NCI-H1105 (cell line): ENCODE measurements around the gene KCNQ2.

ENCODE experiments used
- DNase-seq: peaks from one replicate; lab custom pipeline; 2025; lab: John Stamatoyannopoulos, UW

The KCNQ2 gene

GRCh38 chr20:63356931-63357879 lies 115.2 kb downstream of the KCNQ2 start:
- no peak for DNase-seq

- DNase-seq: no peak
These were observed 115.9 kb downstream of the KCNQ2 start for GRCh38 chr20:63356511-63356910.

- no peak for DNase-seq
These were observed 116.6 kb downstream of the KCNQ2 start for GRCh38 chr20:63355781-63356295.

GRCh38 chr20:63354636-63355350 lies 117.7 kb downstream of the KCNQ2 start:
- no peak for DNase-seq

GRCh38 chr20:63352811-63353221 lies 119.6 kb downstream of the KCNQ2 start:
- DNase-seq: no peak

GRCh38 chr20:63351811-63352591 lies 120.5 kb downstream of the KCNQ2 start:
- peak; percentile 74 for DNase-seq

- no peak for DNase-seq
These were observed 121.1 kb downstream of the KCNQ2 start for GRCh38 chr20:63351326-63351700.

- DNase-seq: no peak
These were observed 121.7 kb downstream of the KCNQ2 start for GRCh38 chr20:63350597-63351325.
